Peyer's patch (tissue), 4 donors: ENCODE data around the gene ZNF275.

Source experiments
- POLR2A ChIP-seq, 2 donors: fragments of 450-650 bp; IDR thresholded peaks; one replicate each; pipeline ENCODE4 v1.5.1; 2017; ENCODE audit warnings: antibody characterized with exemption in 2 of 2, mild to moderate bottlenecking in 2 of 2, moderate library complexity in 2 of 2
- TF ChIP-seq, protein P1 (sequence below), 6 experiments: fragments of 450-650 bp in 4 of 6; fragments of 200-600 bp in 2 of 6; sonication (generic) in 1 of 6; IDR thresholded peaks; one replicate each; pipeline ENCODE4 v1.5.1; 2017 to 2019; ENCODE audit warnings: antibody characterized with exemption in 6 of 6, mild to moderate bottlenecking in 3 of 6, moderate library complexity in 1 of 6

DNA sequence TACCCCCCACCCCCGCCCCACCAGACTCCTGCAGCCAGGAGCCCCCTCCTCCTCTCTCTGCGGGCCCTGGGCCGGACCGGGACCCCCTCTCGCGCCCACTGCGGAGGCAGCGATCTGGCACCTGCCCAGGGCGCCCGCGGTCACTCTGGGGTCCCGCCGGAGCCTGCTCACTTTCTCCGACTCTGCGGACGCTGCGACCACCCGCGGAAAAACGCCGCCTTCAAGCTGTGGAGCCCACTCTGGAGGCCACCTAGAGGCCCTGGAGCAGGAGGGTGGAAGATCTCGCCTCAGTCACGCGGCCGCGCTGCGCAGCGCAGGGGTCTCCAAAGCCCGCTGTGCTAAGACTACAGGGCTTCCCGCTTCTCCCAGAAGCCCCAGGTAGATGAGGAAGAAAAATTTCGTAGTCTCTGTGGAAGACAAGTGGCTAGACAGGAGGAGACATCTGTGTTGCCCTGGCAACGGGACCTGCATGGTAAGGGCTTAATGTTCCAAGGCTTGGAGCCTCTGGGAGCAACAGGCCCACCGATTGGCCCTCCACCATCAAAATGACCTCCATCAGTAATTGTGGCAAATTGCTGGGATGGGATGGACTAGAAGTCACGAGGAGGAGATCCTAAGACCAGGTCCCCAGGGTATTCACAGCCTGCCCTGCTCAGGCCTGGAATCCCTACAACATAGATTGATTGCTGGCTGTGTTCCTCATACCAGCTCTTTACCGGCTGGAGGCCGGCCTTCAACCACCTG is 12.4 kb upstream of the ZNF275 start, which contains the start of gene PNMA6F:
- TF ChIP-seq POLR2A (IDR thresholded peaks at IDR 0.05) = no peak
- TF ChIP-seq, protein P1, sequence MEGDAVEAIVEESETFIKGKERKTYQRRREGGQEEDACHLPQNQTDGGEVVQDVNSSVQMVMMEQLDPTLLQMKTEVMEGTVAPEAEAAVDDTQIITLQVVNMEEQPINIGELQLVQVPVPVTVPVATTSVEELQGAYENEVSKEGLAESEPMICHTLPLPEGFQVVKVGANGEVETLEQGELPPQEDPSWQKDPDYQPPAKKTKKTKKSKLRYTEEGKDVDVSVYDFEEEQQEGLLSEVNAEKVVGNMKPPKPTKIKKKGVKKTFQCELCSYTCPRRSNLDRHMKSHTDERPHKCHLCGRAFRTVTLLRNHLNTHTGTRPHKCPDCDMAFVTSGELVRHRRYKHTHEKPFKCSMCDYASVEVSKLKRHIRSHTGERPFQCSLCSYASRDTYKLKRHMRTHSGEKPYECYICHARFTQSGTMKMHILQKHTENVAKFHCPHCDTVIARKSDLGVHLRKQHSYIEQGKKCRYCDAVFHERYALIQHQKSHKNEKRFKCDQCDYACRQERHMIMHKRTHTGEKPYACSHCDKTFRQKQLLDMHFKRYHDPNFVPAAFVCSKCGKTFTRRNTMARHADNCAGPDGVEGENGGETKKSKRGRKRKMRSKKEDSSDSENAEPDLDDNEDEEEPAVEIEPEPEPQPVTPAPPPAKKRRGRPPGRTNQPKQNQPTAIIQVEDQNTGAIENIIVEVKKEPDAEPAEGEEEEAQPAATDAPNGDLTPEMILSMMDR (IDR thresholded peaks at IDR 0.05) = no peak
